ENCODE results near the gene KDM5A.

DNA sequence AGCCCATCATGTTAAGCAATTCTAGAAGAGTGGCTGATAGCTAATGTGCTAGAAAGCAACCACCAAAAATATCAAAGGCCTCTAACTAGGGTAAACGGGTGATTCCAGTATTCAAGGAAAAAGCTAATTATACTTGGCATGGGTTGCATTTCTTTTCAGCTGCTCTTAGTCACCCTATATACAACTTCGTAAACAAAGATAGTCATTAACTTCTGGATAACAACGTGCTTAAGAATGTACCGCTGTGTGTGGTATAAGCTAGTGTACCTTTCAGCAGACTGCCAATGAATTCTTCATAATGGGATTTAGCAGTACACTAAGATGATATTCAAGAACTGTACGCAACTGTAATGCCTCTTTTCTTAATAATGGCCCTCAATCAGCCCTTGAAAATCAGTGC lies 84.3 kb downstream of the KDM5A start:
- TF ChIP-seq, protein P1, sequence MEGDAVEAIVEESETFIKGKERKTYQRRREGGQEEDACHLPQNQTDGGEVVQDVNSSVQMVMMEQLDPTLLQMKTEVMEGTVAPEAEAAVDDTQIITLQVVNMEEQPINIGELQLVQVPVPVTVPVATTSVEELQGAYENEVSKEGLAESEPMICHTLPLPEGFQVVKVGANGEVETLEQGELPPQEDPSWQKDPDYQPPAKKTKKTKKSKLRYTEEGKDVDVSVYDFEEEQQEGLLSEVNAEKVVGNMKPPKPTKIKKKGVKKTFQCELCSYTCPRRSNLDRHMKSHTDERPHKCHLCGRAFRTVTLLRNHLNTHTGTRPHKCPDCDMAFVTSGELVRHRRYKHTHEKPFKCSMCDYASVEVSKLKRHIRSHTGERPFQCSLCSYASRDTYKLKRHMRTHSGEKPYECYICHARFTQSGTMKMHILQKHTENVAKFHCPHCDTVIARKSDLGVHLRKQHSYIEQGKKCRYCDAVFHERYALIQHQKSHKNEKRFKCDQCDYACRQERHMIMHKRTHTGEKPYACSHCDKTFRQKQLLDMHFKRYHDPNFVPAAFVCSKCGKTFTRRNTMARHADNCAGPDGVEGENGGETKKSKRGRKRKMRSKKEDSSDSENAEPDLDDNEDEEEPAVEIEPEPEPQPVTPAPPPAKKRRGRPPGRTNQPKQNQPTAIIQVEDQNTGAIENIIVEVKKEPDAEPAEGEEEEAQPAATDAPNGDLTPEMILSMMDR (IDR thresholded peaks at IDR 0.05) = no peak
- no peak for TF ChIP-seq POLR2A (IDR thresholded peaks at IDR 0.05)

Data from esophagus squamous epithelium (tissue), 4 donors.